ENCODE data around the gene IFI16. TPM values are rescaled to one million over a fixed set of nuclear protein-coding genes. Genes with fewer than 3 reads are reported as not detected.
"Not testable (repeated sequence)": the region's sequence is repeated elsewhere in the genome, so short reads cannot be mapped to it uniquely, and the experiment has no call there.

The IFI16 gene
- total RNA-seq, 1 donor, result 37.3 TPM

DNA sequence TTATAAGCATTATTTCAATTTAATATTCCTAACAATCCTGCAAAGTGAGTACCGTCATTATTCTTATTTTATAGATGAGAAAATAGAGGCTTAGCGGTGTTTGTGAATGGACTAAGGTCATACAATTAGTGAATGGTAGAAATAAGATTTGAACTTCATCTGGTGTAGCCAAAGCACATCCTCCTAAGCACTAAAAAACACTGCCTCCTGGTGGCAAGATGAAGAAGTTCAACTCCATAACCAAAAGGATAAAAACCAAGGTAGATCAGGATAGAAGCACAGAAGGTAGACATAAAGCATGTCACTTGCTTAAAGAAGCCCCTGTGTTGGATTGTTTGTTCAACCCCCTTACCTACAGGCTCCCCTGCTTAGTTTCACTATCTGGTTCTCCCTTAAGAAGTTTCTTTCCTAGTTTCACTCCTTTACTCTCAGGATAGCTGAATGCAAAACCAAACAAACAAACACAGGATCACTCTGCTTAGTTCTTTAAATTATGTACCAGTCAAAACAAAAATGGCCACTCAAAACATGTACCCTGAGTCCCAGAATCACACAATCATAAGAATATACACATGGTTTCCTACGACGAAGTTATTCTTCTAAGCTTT is 79.6 kb downstream of the IFI16 start:
- Histone ChIP-seq H3K27me3 (ENCODE audit: insufficient read depth, low read length) (no peaks in the 10 kb centered on the region), H3K9me3 (ENCODE audit: low read depth, low read length) (no peaks in the 10 kb centered on the region), H3K4me1 (ENCODE audit: insufficient read depth, low read length) (peaks cover 78% of the 10 kb centered on the region), H3K4me3 (ENCODE audit: low read length) (no peak overlapping the region)

DNA sequence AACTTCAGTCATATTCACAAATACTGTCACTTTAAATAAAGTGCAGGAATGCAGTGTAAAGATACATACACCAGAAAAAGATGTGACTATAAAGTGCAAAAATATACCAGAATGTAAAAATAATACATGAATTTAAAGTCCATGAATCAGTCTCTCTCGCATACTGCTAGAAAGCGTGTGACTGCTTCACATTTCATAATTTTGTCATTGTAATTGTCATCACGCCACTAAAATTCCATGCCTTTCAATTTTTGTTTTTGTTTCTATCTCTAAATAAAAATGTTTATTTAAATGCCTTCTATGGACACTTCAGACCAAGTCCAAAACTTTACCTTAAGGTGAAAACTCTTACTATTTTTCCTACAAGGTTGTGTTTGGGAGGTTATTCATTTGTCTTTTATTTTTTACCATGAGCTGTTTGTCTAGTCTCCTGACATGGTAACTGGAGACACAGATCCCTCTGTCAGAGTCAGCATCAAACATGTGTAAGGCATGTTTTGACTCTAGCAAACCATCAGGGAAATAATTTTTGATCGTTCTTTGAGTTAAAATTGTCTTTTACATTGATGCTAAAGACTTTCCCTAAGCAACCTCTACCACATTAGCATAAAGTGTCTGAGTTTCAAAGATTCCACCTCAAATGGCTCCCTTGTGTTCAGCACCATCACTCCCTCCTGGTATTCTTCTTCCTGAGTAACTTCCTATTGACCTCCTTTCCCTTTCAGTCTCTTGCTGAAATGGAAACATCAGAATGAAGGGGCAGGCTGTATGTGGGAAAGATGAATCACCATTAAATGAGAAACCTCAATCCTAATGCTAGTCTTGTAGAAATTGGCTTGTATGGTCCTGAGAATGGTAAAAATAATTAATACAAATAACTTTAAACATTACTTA is 80.8 kb downstream of the IFI16 start:
- Histone ChIP-seq H3K4me3 (ENCODE audit: low read length) (no peak overlapping the region), H3K4me1 (ENCODE audit: insufficient read depth, low read length) (peaks cover 66% of the 10 kb centered on the region), H3K9me3 (ENCODE audit: low read depth, low read length) (no peaks in the 10 kb centered on the region), H3K27me3 (ENCODE audit: insufficient read depth, low read length) (no peaks in the 10 kb centered on the region)

- Histone ChIP-seq H3K9me3 (ENCODE audit: low read depth, low read length) (no peaks in the 10 kb centered on the region), H3K4me3 (ENCODE audit: low read length) (no peak overlapping the region), H3K27me3 (ENCODE audit: insufficient read depth, low read length) (no peaks in the 10 kb centered on the region), H3K4me1 (ENCODE audit: insufficient read depth, low read length) (peaks cover 63% of the 10 kb centered on the region)
Observed at GRCh38 chr1:159091180-159091560, 81.5 kb downstream of the IFI16 start.

DNA sequence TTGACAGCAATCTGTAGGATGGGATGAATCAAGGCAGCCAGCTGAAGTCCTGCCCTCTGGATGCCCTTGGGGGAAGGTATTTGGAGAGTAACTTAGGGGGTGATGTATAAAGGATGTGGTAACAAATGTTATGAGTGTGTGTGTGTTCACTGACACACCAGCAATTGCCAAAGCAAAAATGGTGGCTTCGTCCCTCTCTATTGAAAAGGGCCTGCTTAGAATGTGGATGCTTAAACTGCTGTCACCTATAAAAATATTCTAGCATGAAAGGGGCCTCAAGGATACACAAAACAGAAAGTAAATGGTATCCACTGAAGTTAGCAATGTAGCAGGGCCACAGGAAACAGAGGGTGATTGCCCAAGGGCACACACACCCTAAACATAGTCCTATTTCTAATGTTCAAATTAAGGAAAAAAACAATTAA is 81.9 kb downstream of the IFI16 start:
- H3K4me3 ChIP-seq (ENCODE audit: low read length), result no peak overlapping the region
- no peaks in the 10 kb centered on the region for H3K9me3 ChIP-seq (ENCODE audit: low read depth, low read length)
- no peaks in the 10 kb centered on the region for H3K27me3 ChIP-seq (ENCODE audit: insufficient read depth, low read length)
- H3K4me1 ChIP-seq (ENCODE audit: insufficient read depth, low read length), result peaks cover 59% of the 10 kb centered on the region

- Histone ChIP-seq H3K4me1 (ENCODE audit: insufficient read depth, low read length) (peaks cover 57% of the 10 kb centered on the region), H3K27me3 (ENCODE audit: insufficient read depth, low read length) (no peaks in the 10 kb centered on the region), H3K4me3 (ENCODE audit: low read length) (no peak overlapping the region), H3K9me3 (ENCODE audit: low read depth, low read length) (no peaks in the 10 kb centered on the region)
Observed at GRCh38 chr1:159092036-159092760, 82.5 kb downstream of the IFI16 start.

- Histone ChIP-seq H3K4me3 (ENCODE audit: low read length) (no peak overlapping the region), H3K27me3 (ENCODE audit: insufficient read depth, low read length) (no peaks in the 10 kb centered on the region), H3K4me1 (ENCODE audit: insufficient read depth, low read length) (no peaks in the 10 kb centered on the region), H3K9me3 (ENCODE audit: low read depth, low read length) (no peaks in the 10 kb centered on the region)
Observed at GRCh38 chr1:159098596-159098995, 88.9 kb downstream of the IFI16 start.

- no peaks in the 10 kb centered on the region for H3K27me3 ChIP-seq (ENCODE audit: insufficient read depth, low read length)
Observed at GRCh38 chr1:159100589-159100988, 90.9 kb downstream of the IFI16 start.

GRCh38 chr1:159103021-159103420 is 93.3 kb downstream of the IFI16 start:
- not testable (repeated sequence) for H3K9me3 ChIP-seq (ENCODE audit: low read depth, low read length); H3K27me3 ChIP-seq (ENCODE audit: insufficient read depth, low read length); H3K4me3 ChIP-seq (ENCODE audit: low read length); H3K4me1 ChIP-seq (ENCODE audit: insufficient read depth, low read length)

More at GRCh38 chr1:159100589-159100988, 90.9 kb downstream of the IFI16 start:
- no peaks in the 10 kb centered on the region for H3K9me3 ChIP-seq (ENCODE audit: low read depth, low read length)
- no peak overlapping the region for H3K4me3 ChIP-seq (ENCODE audit: low read length)
- no peaks in the 10 kb centered on the region for H3K4me1 ChIP-seq (ENCODE audit: insufficient read depth, low read length)

Other genes starting within 250 kb of the IFI16 start
- under 0.01 TPM for gene OR6N1, start 237.7 kb upstream of the IFI16 start, total RNA-seq
- not detected for gene OR6N2, start 228.7 kb upstream of the IFI16 start, total RNA-seq
- gene MNDA, start 178.6 kb upstream of the IFI16 start, total RNA-seq, result 31.8 TPM
- 35.6 TPM for gene PYHIN1, start 78.4 kb upstream of the IFI16 start, total RNA-seq
- gene AIM2, start 66.9 kb downstream of the IFI16 start, total RNA-seq, result 2.1 TPM
- 0.10 TPM for gene CADM3, start 161.7 kb downstream of the IFI16 start, total RNA-seq
- gene ACKR1, start 195.0 kb downstream of the IFI16 start, total RNA-seq, result not detected

Measured in mononuclear cell (primary cell).